Inflammatory macrophage treated with lipopolysaccharide for 1 hour (primary cell): Measurements from ENCODE around the gene RXRA.

Source experiments
- DNase-seq, 2 donors: peaks; one replicate each; pipeline ENCODE4 v3.0.0-alpha.2; 2020 to 2022

RXRA gene

DNA sequence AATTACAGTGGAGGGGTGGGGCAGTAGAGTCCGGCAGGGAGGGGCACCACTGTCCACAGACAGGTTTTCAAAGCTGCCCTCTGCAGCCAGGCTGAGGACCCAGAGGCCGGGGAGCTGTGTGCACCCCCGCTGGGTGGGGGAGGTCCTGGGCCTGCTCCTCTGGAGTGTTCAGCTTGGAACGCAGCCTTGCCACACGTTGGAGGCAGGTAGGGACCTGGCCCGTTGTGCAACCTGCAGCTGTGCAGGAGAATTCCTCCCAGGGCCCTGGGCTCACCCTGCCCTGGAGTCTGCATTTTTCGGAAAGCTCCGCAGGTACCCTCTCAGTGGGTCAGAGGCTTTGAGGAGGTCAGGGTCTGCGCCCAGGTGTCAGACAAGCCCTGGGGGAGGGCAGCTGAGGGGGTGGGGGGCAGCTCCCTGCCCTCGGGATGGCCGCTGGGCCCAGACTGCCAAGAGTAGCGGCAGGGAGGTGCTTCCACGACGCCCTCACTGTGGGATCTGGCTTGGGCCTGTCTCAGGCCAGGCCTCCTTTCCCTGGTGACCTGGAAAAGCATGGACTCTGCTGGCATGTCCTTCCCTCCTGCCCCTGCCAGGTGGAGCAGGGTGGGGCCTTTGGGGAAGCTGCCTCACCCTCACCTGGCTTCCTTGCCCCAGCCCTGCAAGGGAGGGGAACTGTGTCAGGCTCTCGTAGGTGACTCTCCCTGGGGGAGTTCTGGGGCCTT, 29.5 kb downstream of the RXRA start:
- no peak for DNase-seq

GRCh38 chr9:134356496-134357470, 30.5 kb downstream of the RXRA start:
- no peak for DNase-seq

- DNase-seq, result peak; percentile 34 to 50
Observed at GRCh38 chr9:134357631-134358025, 31.4 kb downstream of the RXRA start.

DNA sequence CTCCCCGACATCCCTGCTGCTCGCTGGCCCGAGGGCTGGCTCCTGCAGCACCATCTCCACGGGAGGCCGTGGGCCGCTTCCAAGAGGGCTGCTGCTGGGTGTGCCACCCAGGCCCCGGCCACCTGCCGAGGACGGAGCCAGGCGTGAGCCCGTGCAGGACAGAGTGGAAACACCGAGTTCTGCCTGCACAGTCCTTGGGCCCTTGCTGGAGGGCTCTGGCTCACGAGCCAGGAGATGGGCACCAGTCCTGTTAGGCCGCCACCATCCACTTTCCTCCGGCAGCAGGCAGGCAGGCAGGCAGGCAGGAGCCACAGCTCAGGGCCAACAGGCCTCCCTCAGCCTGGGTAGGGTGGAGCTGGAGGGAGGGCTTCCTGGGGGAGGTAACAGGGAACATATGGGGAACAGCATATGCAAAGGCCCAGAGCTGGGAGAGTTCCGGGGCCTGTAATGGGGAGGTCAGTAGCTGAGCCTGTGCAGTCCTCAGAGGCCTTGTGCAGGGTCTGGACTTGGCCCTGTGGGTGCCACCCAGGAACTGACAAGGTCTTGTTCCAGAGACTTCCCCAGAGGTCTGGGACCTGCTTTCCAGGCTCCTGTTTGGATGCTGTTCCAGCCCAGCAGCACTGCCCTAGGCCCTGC, 31.9 kb downstream of the RXRA start:
- DNase-seq, result no peak

DNA sequence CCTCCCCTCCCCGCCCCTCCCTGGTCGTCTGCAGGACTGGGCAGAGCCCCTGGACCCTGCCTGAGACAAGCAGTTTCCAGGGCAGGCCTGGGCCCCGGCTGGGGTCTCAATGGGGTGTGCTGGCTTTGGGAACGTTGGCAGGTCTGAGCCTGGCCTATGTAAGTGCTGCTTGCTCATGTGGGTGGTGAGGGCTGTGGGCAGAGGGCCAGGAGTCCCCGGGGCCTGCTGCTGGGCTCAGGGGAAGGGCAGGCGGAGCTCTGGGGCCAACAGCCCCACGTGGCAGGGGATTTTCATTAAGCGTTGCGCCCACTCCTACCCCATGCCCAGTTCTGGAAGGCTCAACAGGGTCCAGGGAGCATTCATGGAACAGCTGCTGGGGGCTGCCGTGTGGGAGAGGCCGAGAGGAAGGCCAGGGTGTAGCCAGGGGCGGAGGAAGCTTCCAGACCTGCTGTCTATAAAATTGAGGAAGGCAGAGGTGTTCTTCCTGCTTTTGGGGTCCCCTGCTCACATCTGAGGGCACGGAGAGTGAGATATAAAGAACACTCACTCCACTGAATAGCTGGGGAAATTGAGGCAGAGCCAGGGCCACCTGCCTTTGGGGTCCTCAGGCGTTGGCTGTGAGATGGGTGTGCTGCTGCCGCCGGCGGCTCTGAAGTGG, 32.5 kb downstream of the RXRA start:
- peak; percentile 32 to 74 for DNase-seq

DNA sequence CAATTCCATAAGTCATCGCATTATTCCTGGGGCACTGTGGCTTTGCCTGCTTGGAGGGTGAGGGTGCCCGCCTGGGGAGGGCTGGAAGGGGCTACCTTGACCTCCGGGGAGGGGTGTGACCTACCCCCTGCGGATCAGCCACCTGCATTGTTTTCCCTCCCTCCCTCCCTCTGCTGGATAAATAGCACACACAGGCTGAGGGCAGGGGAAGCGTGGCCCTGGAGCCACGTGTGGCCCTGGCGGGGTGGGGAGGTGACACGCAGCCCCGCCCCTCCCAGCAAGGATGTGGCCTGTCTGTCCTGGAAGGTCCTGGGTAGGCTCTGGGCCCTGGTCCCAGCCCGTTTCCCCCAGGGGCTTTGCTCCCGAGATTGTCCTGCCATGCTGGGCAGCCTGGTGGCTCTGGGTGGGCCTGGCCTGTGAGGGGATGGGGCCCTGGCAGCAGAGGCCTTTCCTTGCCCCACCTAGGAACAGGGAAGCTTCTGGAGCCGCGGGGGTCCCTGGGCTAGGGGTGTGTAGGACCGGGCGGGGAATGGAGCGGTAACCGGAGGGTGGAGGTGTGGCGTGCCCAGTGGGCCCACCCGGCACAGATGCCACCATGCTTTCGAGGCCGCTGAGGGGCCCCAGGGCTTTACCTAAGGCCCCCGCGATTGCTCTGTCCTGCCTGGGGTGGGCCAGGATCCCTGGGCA, 33.4 kb downstream of the RXRA start:
- DNase-seq, result no peak

- peak in 1 of 2 donors; percentile 38 for DNase-seq
Observed at GRCh38 chr9:134360180-134360759, 34.0 kb downstream of the RXRA start.

- DNase-seq, result no peak
Observed at GRCh38 chr9:134360897-134361296, 34.6 kb downstream of the RXRA start.

- no peak for DNase-seq
Observed at GRCh38 chr9:134361426-134361825, 35.2 kb downstream of the RXRA start.

DNA sequence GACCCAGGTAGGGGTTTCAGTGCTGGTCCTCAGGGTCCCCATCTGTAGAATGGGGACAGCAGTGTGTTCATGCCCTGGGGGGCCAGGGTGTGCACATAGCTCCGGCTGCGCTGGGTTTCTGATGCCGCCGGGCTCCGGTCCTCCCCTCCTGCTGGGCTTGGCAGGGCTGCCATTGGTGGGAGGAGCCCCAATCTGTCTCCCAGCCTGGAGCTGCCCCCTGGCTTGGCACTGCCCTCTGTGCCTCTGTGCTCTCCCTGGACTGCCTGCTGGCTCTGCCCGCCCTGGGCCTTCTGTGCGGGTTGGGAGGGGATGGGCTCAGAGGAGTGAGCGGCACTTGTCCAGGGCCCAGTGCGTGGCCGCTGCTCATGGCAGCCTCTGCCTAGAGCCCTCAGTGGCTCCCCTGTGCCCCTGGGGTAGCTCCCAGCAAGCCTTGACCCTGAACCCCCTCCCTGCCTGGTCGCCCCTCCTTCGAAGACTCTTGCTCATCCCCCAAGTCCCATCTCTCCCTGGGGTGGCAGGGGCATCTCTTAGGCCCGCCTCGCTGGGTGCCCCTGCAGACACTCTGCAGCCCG, 35.7 kb downstream of the RXRA start:
- no peak for DNase-seq

DNA sequence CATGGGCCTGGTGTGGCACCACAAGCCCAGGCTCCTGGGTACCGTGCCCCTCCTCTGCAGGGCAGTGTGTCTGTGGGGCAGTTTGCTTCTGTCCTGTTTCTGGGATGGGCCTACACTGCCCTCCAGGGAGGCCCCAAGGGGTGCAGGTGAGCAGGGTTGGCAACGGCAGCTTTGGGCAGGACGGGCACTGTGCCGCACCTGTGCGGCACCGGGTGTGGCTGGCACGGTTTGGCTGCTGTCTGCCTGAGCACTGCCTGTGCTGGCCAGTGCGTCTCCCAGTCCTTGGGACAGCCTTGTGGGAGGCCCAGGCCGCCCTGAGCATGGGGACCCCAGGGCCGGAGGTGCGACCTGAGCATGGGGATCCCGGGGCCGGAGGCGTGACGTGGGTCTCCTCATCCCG, 37.2 kb downstream of the RXRA start:
- DNase-seq, result no peak

DNA sequence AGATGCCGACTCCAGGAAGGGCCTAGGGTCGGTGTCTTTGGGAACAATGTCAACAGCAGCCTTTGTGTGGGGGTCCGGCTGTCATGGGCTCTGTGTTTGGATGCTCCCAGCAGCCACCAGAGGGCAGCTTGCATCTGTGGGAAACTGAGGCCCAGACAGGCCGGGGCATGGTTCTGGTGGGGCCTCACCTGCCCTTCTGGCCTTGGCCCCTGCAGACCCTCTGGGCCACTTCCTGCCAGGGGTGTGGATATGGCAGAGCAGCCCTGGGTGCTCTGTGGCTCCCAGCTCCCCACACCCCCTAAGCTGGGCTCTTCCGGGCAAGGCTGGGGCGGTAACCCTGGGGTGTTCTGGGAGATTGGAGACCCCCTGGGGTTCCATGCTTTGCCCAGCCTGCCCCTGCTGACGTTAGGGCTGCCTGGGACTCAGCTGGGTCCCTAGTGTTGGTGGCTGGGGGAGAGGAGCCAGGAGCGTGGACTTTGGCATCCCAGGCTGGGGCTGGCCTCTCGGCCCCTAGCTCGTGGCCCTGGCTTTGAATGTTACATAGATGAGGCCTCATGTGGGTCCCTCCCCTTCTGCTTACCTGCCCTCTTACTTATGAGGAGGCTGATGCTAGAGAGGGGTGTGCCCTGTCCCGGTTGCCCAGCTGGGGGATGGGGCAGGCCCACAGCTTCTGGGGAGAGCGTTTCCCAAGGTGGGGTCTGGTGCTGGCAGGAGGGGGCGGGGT, 38.3 kb downstream of the RXRA start:
- DNase-seq, result no peak

GRCh38 chr9:134365115-134365596, 38.9 kb downstream of the RXRA start:
- no peak for DNase-seq

- no peak for DNase-seq
Observed at GRCh38 chr9:134365791-134366222, 39.6 kb downstream of the RXRA start.

GRCh38 chr9:134366223-134367031, 40.2 kb downstream of the RXRA start:
- DNase-seq, result peak; percentile 72 to 78

- no peak for DNase-seq
Observed at GRCh38 chr9:134367061-134367460, 40.8 kb downstream of the RXRA start.

DNA sequence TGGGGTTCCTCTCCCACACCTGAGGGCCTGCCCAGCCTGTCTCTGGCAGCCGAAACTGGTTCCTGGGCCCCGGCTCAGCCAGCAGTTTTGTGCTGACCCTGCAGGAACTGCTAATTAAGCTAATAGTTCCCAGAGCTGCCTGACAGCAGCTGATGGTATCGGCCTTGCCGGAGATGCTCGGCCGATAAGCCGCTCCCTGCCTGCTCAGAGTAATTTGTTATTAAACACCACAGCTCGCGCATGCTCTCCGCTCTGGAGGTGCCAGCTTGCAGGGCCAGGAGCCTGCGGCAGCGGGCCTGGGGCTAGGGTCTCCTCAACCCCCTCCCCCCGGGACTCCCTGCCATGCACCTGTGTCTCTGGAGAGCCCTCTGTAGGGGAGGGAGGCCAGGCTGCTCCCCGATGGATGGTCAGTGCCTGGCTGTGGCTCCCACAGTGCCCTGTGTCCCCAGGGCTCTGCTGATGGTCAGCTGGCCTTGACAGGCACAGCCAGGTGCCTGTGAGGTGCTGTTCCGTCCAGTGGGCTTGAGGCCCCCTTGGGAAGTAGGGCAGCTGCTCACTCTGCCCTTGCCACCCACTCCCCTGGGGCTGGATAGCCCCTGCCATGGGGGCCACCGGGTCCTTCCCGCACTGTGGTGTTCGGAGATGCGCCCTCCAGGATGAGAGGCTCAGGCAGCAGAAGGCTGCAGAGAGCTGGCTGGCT, 41.7 kb downstream of the RXRA start:
- DNase-seq, result no peak

GRCh38 chr9:134368571-134368970, 42.3 kb downstream of the RXRA start:
- DNase-seq, result no peak
